ENCODE measurements around the gene CDKN2AIPNL.

GRCh38 chr5:134459491-134459890 lies 47.8 kb upstream of the CDKN2AIPNL start:
- TF ChIP-seq POLR2A (IDR thresholded peaks at IDR 0.05) = no peak
- no peak for TF ChIP-seq CTCF (IDR thresholded peaks at IDR 0.05)
